HG03354 (cell line): Measurements from ENCODE around the gene PLEKHN1.
A peak's percentile ranks its signal among the peaks of the same experiment; 100 is the strongest.

Experiments
- ATAC-seq: cut with Tn5 transposase; IDR thresholded peaks from one replicate; pipeline ENCODE4 v1.9.1; 2021; ENCODE audit warnings: mild to moderate bottlenecking; ENCODE audit not compliant: unreplicated experiment, poor library complexity, severe bottlenecking

PLEKHN1 gene

GRCh38 chr1:966135-966703, at the start of gene PLEKHN1:
Gene PLEKHN1 (plus strand): TSS chr1:966482. CDS start chr1:966532, 50 bp downstream.
- ATAC-seq, result peak; percentile 33

GRCh38 chr1:917076-917459, 49.2 kb upstream of the PLEKHN1 start:
- ATAC-seq, result no peak

DNA sequence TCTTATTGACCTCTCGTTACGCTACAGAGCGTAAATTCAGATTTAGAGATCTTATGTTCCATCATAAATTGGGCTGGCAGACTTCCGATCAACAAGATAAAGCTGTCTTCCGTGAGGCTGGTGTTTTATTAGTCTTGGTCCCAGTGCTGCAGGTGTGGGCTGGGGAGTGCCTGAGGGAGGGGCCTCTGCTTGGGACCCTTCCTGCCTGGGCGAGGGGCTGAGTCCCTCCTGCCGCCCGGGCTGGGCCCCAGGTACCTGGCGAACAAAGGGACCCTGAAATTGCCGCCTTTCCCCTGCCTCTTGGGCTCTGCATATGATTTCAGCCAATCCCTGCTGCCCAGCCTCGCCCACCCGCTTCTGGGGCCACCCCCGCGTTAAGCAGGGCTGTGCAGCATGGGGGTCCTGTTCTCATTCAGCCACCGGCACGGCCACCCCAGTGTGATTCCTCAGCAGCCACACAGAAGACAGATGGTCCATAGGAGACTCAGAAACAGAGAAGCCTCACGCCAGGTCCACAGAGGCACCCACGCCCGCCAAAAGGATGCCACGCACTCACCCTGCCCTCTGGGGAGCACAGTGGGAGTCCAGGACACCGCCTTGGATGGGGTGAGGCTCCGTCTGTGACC, 48.7 kb upstream of the PLEKHN1 start:
- ATAC-seq, result no peak

GRCh38 chr1:918353-918752, 47.9 kb upstream of the PLEKHN1 start:
- no peak for ATAC-seq

- no peak for ATAC-seq
Observed at GRCh38 chr1:918843-919242, 47.4 kb upstream of the PLEKHN1 start.

GRCh38 chr1:919271-919872, 46.9 kb upstream of the PLEKHN1 start:
- no peak for ATAC-seq

DNA sequence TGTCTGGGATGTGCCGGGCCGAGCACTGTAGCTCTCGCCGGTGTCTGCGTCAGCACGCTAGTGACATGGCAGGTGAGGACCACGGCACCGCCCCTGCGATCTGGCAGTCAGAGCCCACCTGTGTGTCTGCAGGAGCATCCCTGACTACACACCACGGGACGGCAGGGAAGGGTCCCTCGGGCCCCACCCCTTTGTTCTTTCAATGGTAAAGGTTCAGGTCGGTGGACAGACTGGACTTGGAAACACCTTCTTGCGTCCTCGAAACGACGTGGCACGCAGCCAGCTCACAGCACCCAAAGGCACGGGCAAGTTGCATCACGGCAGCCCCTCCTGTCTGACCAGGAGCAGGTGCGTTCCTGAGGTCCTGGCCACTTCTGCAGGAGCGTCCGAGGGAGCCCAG, 46.3 kb upstream of the PLEKHN1 start:
- ATAC-seq, result no peak

- ATAC-seq, result no peak
Observed at GRCh38 chr1:920521-920920, 45.8 kb upstream of the PLEKHN1 start.

DNA sequence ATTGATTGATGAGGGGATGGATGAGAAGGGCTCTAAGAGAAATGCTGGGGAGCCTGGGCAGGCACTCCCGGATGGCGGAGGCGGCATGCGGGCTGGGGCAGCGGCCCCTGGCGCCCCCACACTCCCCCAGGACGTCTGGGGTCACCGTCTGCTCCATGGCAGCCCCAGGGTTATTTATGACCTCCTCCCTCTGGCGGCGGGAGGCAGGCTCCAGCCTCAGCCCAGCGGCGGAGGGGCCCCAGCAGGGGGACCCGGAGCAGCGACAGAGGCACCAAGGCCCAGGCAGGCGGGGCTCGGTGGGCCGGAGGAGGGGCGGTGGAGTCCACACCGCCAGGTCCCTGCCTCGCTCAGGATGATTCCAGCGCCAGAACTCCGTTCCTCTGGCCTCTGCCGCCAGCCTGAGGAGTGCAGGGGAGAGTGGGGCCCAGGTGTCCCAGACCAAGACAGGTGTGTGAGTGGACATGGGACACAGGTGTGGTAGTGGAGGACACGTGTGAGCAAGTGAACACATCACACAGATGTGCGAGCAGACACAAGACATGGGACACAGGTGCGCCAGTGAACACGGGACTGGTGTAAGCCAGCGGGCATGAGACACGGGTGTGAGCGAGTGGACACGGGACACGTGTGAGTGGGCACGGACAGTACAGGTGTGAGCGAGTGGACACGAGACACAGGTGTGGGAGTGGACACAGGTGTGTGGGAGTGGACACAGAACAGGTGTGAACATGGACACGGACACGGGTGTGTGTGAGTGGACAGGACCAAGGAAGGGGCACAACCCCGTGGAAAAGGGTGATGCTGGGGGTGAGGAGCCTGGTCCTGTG, 45.1 kb upstream of the PLEKHN1 start:
- no peak for ATAC-seq

DNA sequence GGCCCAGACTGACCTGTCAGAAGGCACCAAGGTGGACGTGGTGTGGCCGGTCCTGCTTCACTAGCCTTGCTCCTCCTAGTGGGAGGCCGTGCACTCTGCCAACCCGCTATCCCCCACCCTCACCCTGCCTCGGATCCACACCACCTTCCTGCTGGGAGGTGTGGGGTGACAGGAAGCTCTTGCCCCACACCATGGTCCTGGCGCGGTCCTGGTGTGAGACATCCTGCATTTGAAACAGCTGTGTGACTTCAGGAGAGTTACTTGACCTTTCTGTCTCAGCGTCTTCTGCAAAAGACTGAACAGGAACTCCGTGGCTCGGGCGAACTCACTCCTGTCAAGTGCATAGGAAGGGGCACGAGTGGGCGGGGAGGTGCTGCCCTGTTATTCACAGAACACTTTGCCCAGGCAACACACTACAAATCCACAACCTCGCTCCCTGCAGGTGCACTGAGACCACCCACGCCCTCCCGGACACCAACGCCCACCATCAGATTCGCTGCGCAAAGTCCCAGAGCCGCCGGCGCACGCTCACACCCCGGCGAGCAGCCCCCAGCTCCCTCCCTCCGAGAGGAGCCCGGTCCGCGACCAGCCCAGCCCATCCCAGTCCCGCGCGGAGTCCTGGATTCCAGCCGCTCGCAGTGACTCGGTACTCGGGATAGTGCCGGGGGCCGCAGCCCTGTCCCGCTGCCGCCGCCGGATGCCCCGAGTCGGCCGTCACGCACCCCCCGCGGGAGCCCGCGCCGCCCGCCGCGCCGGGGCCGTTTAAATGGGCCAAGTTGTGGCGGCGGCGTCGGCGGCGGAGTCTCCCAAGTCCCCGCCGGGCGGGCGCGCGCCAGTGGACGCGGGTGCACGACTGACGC, 42.9 kb upstream of the PLEKHN1 start, which contains the start of gene SAMD11:
SAMD11 (plus strand) TSS at position 793 of the 860 bp plus-strand sequence. CDS start 509 bp downstream, outside the sequence.
- ATAC-seq, result no peak

- ATAC-seq, result no peak
Observed at GRCh38 chr1:923991-924655, 42.2 kb upstream of the PLEKHN1 start.

GRCh38 chr1:924656-925560, 41.4 kb upstream of the PLEKHN1 start:
- no peak for ATAC-seq

GRCh38 chr1:925561-926421, 40.5 kb upstream of the PLEKHN1 start:
- ATAC-seq, result no peak

GRCh38 chr1:927234-927633, 39.0 kb upstream of the PLEKHN1 start:
- ATAC-seq, result no peak

- ATAC-seq, result no peak
Observed at GRCh38 chr1:927748-928147, 38.5 kb upstream of the PLEKHN1 start.

DNA sequence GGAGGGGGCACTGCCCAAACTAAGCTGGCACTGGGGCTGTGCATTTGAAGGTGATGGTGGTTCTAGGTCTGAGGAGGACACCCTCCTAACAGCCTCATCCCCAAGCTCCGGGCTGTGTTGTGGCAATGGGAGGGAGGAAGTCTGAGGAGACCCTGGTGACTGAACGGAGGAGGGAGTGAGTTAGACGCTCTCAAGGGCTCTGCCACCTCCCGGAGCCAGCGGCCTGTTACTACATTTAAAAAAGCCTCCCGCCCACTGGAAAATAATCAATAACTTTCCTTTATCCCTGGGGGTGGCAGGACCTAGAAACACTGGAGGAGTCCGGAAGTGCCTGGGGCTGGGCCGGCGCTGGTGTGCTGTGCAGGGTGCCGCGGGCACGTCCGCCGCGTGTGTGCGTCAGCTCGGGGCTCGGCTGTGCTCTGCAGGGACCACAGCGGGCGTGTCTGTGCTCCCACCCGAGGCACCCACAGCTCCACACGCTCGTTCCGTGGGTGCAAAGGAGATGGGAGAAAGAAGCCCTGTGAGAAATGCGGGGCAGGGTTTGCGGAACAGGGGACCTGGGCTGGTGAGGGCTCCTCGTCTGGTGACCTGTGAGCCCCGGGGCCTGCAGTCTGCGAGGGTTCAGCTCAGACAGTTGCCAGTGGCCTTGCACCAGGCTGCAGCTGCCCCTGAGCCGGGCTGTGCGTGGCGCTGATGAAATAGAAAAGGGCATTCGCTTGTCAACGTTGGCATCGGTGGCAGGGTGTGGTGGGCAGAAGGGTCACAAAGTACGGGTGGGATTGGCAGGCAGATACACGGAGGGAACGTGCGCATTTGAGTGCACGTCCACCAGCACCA, 37.2 kb upstream of the PLEKHN1 start:
- no peak for ATAC-seq
